ENCODE measurements around the gene DHRS12.

Gene DHRS12

GRCh38 chr13:51729866-51730553 is 74.0 kb downstream of the DHRS12 start:
- Histone ChIP-seq H3K4me2 (ENCODE audit: low read length) (no peak overlapping the region), H3K36me3 (ENCODE audit: insufficient read depth, low read length) (no peaks in the 10 kb centered on the region), H3K27me3 (ENCODE audit: insufficient read depth, low read length) (no peaks in the 10 kb centered on the region), H3K9me3 (ENCODE audit: low read length) (no peaks in the 10 kb centered on the region), H3K9me2 (ENCODE audit: low read depth, low read length) (no peaks in the 10 kb centered on the region), H3K9ac (ENCODE audit: low read length) (no peak overlapping the region), H3K27ac (ENCODE audit: low read depth, low read length, poor library complexity, severe bottlenecking) (no peak overlapping the region), H3K4me3 (ENCODE audit: low read depth, low read length, poor library complexity, severe bottlenecking) (no peak overlapping the region), H3F3A (ENCODE audit: insufficient read depth, low read length) (no peaks in the 10 kb centered on the region), H3K79me2 (ENCODE audit: insufficient read depth, low read length) (no peaks in the 10 kb centered on the region), H4K20me1 (ENCODE audit: insufficient read depth, low read length) (no peaks in the 10 kb centered on the region), H3K4me1 (ENCODE audit: insufficient read depth, low read length, severe bottlenecking) (no peaks in the 10 kb centered on the region), H2AFZ (ENCODE audit: low read length) (no peak overlapping the region)
- no peak for TF ChIP-seq CTCF (IDR thresholded peaks at IDR 0.05; ENCODE audit: low read length)
- TF ChIP-seq EZH2 (IDR thresholded peaks at IDR 0.05; ENCODE audit: borderline replicate concordance, low read length) = no peak

- no peak for TF ChIP-seq EZH2 (IDR thresholded peaks at IDR 0.05; ENCODE audit: borderline replicate concordance, low read length)
- TF ChIP-seq CTCF (IDR thresholded peaks at IDR 0.05; ENCODE audit: low read length) = no peak
- no peaks in the 10 kb centered on the region for H3K79me2 ChIP-seq (ENCODE audit: insufficient read depth, low read length)
- H3K27me3 ChIP-seq (ENCODE audit: insufficient read depth, low read length) = no peaks in the 10 kb centered on the region
- no peaks in the 10 kb centered on the region for H3K4me1 ChIP-seq (ENCODE audit: insufficient read depth, low read length, severe bottlenecking)
- no peaks in the 10 kb centered on the region for H3K9me2 ChIP-seq (ENCODE audit: low read depth, low read length)
- no peaks in the 10 kb centered on the region for H3F3A ChIP-seq (ENCODE audit: insufficient read depth, low read length)
- no peak overlapping the region for H3K9ac ChIP-seq (ENCODE audit: low read length)
- H3K27ac ChIP-seq (ENCODE audit: low read depth, low read length, poor library complexity, severe bottlenecking) = no peak overlapping the region
- no peaks in the 10 kb centered on the region for H3K9me3 ChIP-seq (ENCODE audit: low read length)
- no peaks in the 10 kb centered on the region for H4K20me1 ChIP-seq (ENCODE audit: insufficient read depth, low read length)
- no peak overlapping the region for H3K4me3 ChIP-seq (ENCODE audit: low read depth, low read length, poor library complexity, severe bottlenecking)
- no peak overlapping the region for H2AFZ ChIP-seq (ENCODE audit: low read length)
- no peak overlapping the region for H3K4me2 ChIP-seq (ENCODE audit: low read length)
- no peaks in the 10 kb centered on the region for H3K36me3 ChIP-seq (ENCODE audit: insufficient read depth, low read length)
Observed at GRCh38 chr13:51728972-51729371, 75.0 kb downstream of the DHRS12 start.

- Histone ChIP-seq H3F3A (ENCODE audit: insufficient read depth, low read length) (no peaks in the 10 kb centered on the region), H3K36me3 (ENCODE audit: insufficient read depth, low read length) (no peaks in the 10 kb centered on the region)
- TF ChIP-seq EZH2 (IDR thresholded peaks at IDR 0.05; ENCODE audit: borderline replicate concordance, low read length) (no peak), CTCF (IDR thresholded peaks at IDR 0.05; ENCODE audit: low read length) (no peak)
Observed at GRCh38 chr13:51728275-51728673, 75.7 kb downstream of the DHRS12 start.

More at GRCh38 chr13:51728275-51728673, 75.7 kb downstream of the DHRS12 start:
- H3K9me3 ChIP-seq (ENCODE audit: low read length) = no peaks in the 10 kb centered on the region
- no peak overlapping the region for H2AFZ ChIP-seq (ENCODE audit: low read length)
- H3K27ac ChIP-seq (ENCODE audit: low read depth, low read length, poor library complexity, severe bottlenecking) = no peak overlapping the region
- H3K9ac ChIP-seq (ENCODE audit: low read length) = no peak overlapping the region
- no peaks in the 10 kb centered on the region for H3K4me1 ChIP-seq (ENCODE audit: insufficient read depth, low read length, severe bottlenecking)
- H3K27me3 ChIP-seq (ENCODE audit: insufficient read depth, low read length) = no peaks in the 10 kb centered on the region
- H3K4me3 ChIP-seq (ENCODE audit: low read depth, low read length, poor library complexity, severe bottlenecking) = no peak overlapping the region
- H4K20me1 ChIP-seq (ENCODE audit: insufficient read depth, low read length) = no peaks in the 10 kb centered on the region
- no peaks in the 10 kb centered on the region for H3K79me2 ChIP-seq (ENCODE audit: insufficient read depth, low read length)
- no peaks in the 10 kb centered on the region for H3K9me2 ChIP-seq (ENCODE audit: low read depth, low read length)
- no peak overlapping the region for H3K4me2 ChIP-seq (ENCODE audit: low read length)

All from OCI-LY1 (cell line).